Measurements from ENCODE around the gene GREB1L.
"Not testable (repeated sequence)": the region's sequence is repeated elsewhere in the genome, so short reads cannot be mapped to it uniquely, and the experiment has no call there.

Gene GREB1L

GRCh38 chr18:21242141-21242779, at the start of gene GREB1L:
TSS of gene GREB1L (plus strand) at chr18:21242232. CDS start at chr18:21383519, 141,287 bp downstream.
- DNase-seq, result peak; percentile 40

GRCh38 chr18:21192308-21192624, 49.8 kb upstream of the GREB1L start:
- no peak for DNase-seq

- DNase-seq, result peak; percentile 43
Measured at GRCh38 chr18:21194871-21195771, 46.9 kb upstream of the GREB1L start.

- no peak for DNase-seq
Measured at GRCh38 chr18:21196426-21196825, 45.6 kb upstream of the GREB1L start.

- DNase-seq, result no peak
Measured at GRCh38 chr18:21203126-21203525, 38.9 kb upstream of the GREB1L start.

GRCh38 chr18:21203542-21204241, 38.3 kb upstream of the GREB1L start:
- no peak for DNase-seq

- DNase-seq, result no peak
Measured at GRCh38 chr18:21205695-21206094, 36.3 kb upstream of the GREB1L start.

- no peak for DNase-seq
Measured at GRCh38 chr18:21210278-21210677, 31.8 kb upstream of the GREB1L start.

GRCh38 chr18:21210784-21211183, 31.2 kb upstream of the GREB1L start:
- DNase-seq, result no peak

- not testable (repeated sequence) for DNase-seq
Measured at GRCh38 chr18:21214409-21214808, 27.6 kb upstream of the GREB1L start.

GRCh38 chr18:21215490-21215889, 26.5 kb upstream of the GREB1L start:
- no peak for DNase-seq

- no peak for DNase-seq
Measured at GRCh38 chr18:21218862-21219261, 23.2 kb upstream of the GREB1L start.

GRCh38 chr18:21230436-21230835, 11.6 kb upstream of the GREB1L start:
- no peak for DNase-seq

- no peak for DNase-seq
Measured at GRCh38 chr18:21241301-21242048, 557 bp upstream of the GREB1L start.

- DNase-seq, result no peak
Measured at GRCh38 chr18:21242780-21243401, 859 bp downstream of the GREB1L start.

GRCh38 chr18:21254576-21254975, 12.5 kb downstream of the GREB1L start:
- DNase-seq, result no peak

- no peak for DNase-seq
Measured at GRCh38 chr18:21255211-21255610, 13.2 kb downstream of the GREB1L start.

GRCh38 chr18:21257386-21257785, 15.4 kb downstream of the GREB1L start:
- no peak for DNase-seq

- DNase-seq, result no peak
Measured at GRCh38 chr18:21260621-21261020, 18.6 kb downstream of the GREB1L start.

- no peak for DNase-seq
Measured at GRCh38 chr18:21261352-21261751, 19.3 kb downstream of the GREB1L start.

GRCh38 chr18:21262244-21262643, 20.2 kb downstream of the GREB1L start:
- DNase-seq, result no peak

GRCh38 chr18:21262979-21263378, 20.9 kb downstream of the GREB1L start:
- no peak for DNase-seq

GRCh38 chr18:21264651-21265050, 22.6 kb downstream of the GREB1L start:
- no peak for DNase-seq
